Liver (tissue), 9 donors: ENCODE data around the gene GRK1. TPM values are rescaled to one million over a fixed set of nuclear protein-coding genes. Genes with fewer than 3 reads are reported as not detected.

Experiments used
- DNase-seq: peaks from one replicate; pipeline ENCODE4 v3.0.0-alpha.2; 2017; ENCODE audit warnings: low spot score
- H3K27ac ChIP-seq, 2 donors: one replicate each; pipeline ENCODE4 v1.7.0; 2013; ENCODE audit warnings: inconsistent platforms in 2 of 2, low read length in 2 of 2, control low read depth in 1 of 2, low read depth in 1 of 2, mild to moderate bottlenecking in 1 of 2
- H3K27me3 ChIP-seq, 4 donors: one replicate each; pipeline versions ENCODE4 v1.6.1 to v1.7.0; 2013; ENCODE audit warnings: low read length in 3 of 4, inconsistent platforms in 1 of 4, mild to moderate bottlenecking in 1 of 4, moderate library complexity in 1 of 4; ENCODE audit not compliant: control insufficient read depth in 4 of 4, insufficient read depth in 4 of 4
- H3K36me3 ChIP-seq, 4 donors: one replicate each; pipeline versions ENCODE4 v1.6.1 to v1.7.0; 2013; ENCODE audit warnings: low read length in 3 of 4, mild to moderate bottlenecking in 3 of 4, low read depth in 1 of 4, moderate library complexity in 1 of 4; ENCODE audit not compliant: control insufficient read depth in 4 of 4, insufficient read depth in 3 of 4
- H3K4me1 ChIP-seq, 4 donors: one replicate each; pipeline versions ENCODE4 v1.6.1 to v1.7.0; 2013; ENCODE audit warnings: low read length in 3 of 4, mild to moderate bottlenecking in 3 of 4, moderate library complexity in 1 of 4; ENCODE audit not compliant: control insufficient read depth in 4 of 4, insufficient read depth in 4 of 4
- H3K4me3 ChIP-seq, 3 donors: one replicate each; pipeline versions ENCODE4 v1.6.1 to v1.7.0; 2013; ENCODE audit warnings: low read length in 3 of 3, control low read depth in 1 of 3, low read depth in 1 of 3, mild to moderate bottlenecking in 1 of 3
- H3K9ac ChIP-seq, 2 donors: one replicate each; pipeline ENCODE4 v1.7.0; 2013; ENCODE audit warnings: low read length in 2 of 2, mild to moderate bottlenecking in 2 of 2, moderate library complexity in 2 of 2, control low read depth in 1 of 2, low read depth in 1 of 2
- H3K9me3 ChIP-seq, 4 donors: one replicate each; pipeline versions ENCODE4 v1.6.1 to v1.7.0; 2013; ENCODE audit warnings: low read length in 3 of 4; ENCODE audit not compliant: control insufficient read depth in 4 of 4
- EGR1 ChIP-seq, 2 donors: IDR thresholded peaks; 2 replicates each; pipeline ENCODE4 v1.6.1; 2016 to 2018; ENCODE audit warnings: antibody characterized with exemption in 2 of 2, low read depth in 2 of 2
- FOXA1 ChIP-seq: IDR thresholded peaks from 2 replicates; pipeline ENCODE4 v1.6.1; 2016; ENCODE audit warnings: antibody characterized with exemption
- FOXA2 ChIP-seq: IDR thresholded peaks from 2 replicates; pipeline ENCODE4 v1.6.1; 2016; ENCODE audit warnings: antibody characterized with exemption
- GABPA ChIP-seq, 2 donors: IDR thresholded peaks in 1 of 2; conservative IDR thresholded peaks in 1 of 2; 2 replicates each; pipeline ENCODE4 v1.6.1; 2016; ENCODE audit warnings: antibody characterized with exemption in 2 of 2, mild to moderate bottlenecking in 1 of 2, moderate library complexity in 1 of 2
- HNF4G ChIP-seq: IDR thresholded peaks from 2 replicates; pipeline ENCODE4 v1.6.1; 2016; ENCODE audit warnings: antibody characterized with exemption
- JUND ChIP-seq, 2 donors: IDR thresholded peaks; 2 replicates each; pipeline ENCODE4 v1.6.1; 2016; ENCODE audit warnings: antibody characterized with exemption in 2 of 2
- NR2F2 ChIP-seq: IDR thresholded peaks from 2 replicates; pipeline ENCODE4 v1.6.1; 2016; ENCODE audit warnings: antibody characterized with exemption
- RAD21 ChIP-seq, 2 donors: IDR thresholded peaks; 2 replicates each; pipeline ENCODE4 v1.6.1; 2016; ENCODE audit warnings: antibody characterized with exemption in 2 of 2, mild to moderate bottlenecking in 2 of 2
- RXRA ChIP-seq, 2 donors: IDR thresholded peaks; 2 replicates each; pipeline ENCODE4 v1.6.1; 2017 to 2018; ENCODE audit warnings: antibody characterized with exemption in 2 of 2, mild to moderate bottlenecking in 1 of 2
- SP1 ChIP-seq: IDR thresholded peaks from 2 replicates; pipeline ENCODE4 v1.6.1; 2018; ENCODE audit warnings: antibody characterized with exemption, mild to moderate bottlenecking
- YY1 ChIP-seq: IDR thresholded peaks from 2 replicates; pipeline ENCODE4 v1.6.1; 2016; ENCODE audit warnings: antibody characterized with exemption, mild to moderate bottlenecking
- WGBS: extraction: QIAGEN DNeasy Blood & Tissue Kit; methylation state at CpG from one replicate; pipeline ENCODE4 v1.1.7; 2013; 5-methylcytosine and 5-hydroxymethylcytosine counted together
- polyA plus RNA-seq, 2 donors: library from polyadenylated mRNA; stranded (reverse) in 1 of 2; unstranded in 1 of 2; fragments of 200-250 nt in 1 of 2; fragments of >200 nt in 1 of 2; fragmentation: Nextera tagmentation in 1 of 2; extraction: Ambion mirVana in 1 of 2; gene quantifications; one replicate each; pipeline versions ENCODE4 v1.2.1 to v1.2.3, GENCODE V29; 2013 to 2015
- total RNA-seq, 2 donors: library from RNA; depleted of rRNA; stranded (reverse); fragments of >200 nt; gene quantifications; one replicate each; pipeline ENCODE4 v1.2.3, GENCODE V29; 2014
- TF ChIP-seq, protein P1 (sequence below): IDR thresholded peaks from 2 replicates; pipeline ENCODE4 v1.6.1; 2016; ENCODE audit warnings: antibody characterized with exemption
- TF ChIP-seq, protein P2 (sequence below): IDR thresholded peaks from 2 replicates; pipeline ENCODE4 v1.6.1; 2016; ENCODE audit warnings: antibody characterized with exemption
- TF ChIP-seq, protein P3 (sequence below): IDR thresholded peaks from 2 replicates; pipeline ENCODE4 v1.6.1; 2016; ENCODE audit warnings: antibody characterized with exemption
- TF ChIP-seq, protein P4 (sequence below): fragments of 150-350 bp; IDR thresholded peaks from 2 replicates; pipeline ENCODE4 v1.5.1; 2017; ENCODE audit warnings: improper control_type of control experiment, low read depth, low read length; ENCODE audit not compliant: missing input control
- donor health status: healthy.
- donor health status: healthy.
- donor health status: healthy.
- donor health status: healthy.
- donor health status: healthy.

The GRK1 gene
- total and polyA plus RNA-seq, 4 donors: 0.05 TPM; not detected in 3

DNA sequence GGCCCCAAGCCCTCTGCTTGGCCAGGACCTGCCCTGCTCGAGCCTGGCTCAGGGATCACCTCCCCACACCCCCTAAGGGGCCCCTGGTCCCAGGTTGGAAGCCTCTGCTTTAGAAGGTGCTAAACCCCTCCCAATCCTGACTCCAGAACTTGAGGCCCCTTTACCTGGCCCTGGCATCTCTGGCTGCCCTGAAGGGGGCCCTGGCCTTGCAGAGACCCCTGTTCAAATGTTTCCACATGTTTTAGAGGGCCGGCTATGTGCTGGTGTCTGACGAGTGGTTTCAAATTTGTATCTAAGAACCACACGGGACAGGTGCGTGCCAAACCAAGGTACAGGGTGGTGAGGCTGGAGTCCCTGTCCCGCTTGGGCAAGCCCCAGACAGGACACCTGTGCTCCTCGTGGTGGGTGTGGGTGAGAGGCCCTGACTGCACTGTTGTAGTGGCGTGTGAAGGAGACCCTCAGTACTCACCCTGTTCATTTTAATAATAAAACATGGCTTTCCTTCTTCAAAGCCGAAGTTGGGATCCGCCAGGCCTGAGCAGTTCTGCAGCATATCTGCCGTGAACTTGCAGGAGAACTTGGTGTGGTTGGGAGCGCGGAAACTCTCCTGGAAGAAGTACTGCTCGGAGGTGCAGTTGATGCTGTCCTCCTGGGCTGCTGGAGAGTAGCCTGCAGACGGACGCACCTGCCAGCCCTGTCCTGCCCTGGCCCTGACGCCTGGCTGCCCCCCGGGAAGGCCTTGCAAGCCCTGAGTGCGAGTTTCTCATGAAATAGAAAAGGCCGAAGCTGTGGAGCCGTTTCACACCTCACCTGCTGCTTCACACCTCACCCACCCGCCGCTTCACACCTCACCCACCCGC, 14.4 kb upstream of the GRK1 start:
- Histone ChIP-seq H3K4me3 (no peak overlapping the region), H3K27ac (no peak overlapping the region), H3K4me1 (peaks cover 4 to 6% (median 6%) of the 10 kb centered on the region in 4 donors), H3K9me3 (no peaks in the 10 kb centered on the region), H3K27me3 (no peaks in the 10 kb centered on the region), H3K36me3 (no peaks in the 10 kb centered on the region), H3K9ac (no peak overlapping the region)
- 92% methylated on average over 24 of the region's 24 CpGs for WGBS
- DNase-seq: no peak
- TF ChIP-seq, protein P1, sequence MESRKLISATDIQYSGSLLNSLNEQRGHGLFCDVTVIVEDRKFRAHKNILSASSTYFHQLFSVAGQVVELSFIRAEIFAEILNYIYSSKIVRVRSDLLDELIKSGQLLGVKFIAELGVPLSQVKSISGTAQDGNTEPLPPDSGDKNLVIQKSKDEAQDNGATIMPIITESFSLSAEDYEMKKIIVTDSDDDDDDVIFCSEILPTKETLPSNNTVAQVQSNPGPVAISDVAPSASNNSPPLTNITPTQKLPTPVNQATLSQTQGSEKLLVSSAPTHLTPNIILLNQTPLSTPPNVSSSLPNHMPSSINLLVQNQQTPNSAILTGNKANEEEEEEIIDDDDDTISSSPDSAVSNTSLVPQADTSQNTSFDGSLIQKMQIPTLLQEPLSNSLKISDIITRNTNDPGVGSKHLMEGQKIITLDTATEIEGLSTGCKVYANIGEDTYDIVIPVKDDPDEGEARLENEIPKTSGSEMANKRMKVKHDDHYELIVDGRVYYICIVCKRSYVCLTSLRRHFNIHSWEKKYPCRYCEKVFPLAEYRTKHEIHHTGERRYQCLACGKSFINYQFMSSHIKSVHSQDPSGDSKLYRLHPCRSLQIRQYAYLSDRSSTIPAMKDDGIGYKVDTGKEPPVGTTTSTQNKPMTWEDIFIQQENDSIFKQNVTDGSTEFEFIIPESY: no peak
- TF ChIP-seq, protein P2, sequence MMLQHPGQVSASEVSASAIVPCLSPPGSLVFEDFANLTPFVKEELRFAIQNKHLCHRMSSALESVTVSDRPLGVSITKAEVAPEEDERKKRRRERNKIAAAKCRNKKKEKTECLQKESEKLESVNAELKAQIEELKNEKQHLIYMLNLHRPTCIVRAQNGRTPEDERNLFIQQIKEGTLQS: no peak
- TF ChIP-seq RAD21 (IDR thresholded peaks at IDR 0.05) (no peak), HNF4G (no peak), EGR1 (IDR thresholded peaks at IDR 0.05; ENCODE audit: low read depth in 2 of 2) (no peak), RXRA (IDR thresholded peaks at IDR 0.05) (no peak), YY1 (no peak), FOXA2 (no peak), NR2F2 (no peak), GABPA (IDR thresholded peaks at IDR 0.05 in 1 of 2, conservative IDR thresholded peaks at IDR 0.05 in 1 of 2) (no peak), FOXA1 (no peak)
- TF ChIP-seq, protein P3, sequence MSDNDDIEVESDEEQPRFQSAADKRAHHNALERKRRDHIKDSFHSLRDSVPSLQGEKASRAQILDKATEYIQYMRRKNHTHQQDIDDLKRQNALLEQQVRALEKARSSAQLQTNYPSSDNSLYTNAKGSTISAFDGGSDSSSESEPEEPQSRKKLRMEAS: no peak
- TF ChIP-seq, protein P4, sequence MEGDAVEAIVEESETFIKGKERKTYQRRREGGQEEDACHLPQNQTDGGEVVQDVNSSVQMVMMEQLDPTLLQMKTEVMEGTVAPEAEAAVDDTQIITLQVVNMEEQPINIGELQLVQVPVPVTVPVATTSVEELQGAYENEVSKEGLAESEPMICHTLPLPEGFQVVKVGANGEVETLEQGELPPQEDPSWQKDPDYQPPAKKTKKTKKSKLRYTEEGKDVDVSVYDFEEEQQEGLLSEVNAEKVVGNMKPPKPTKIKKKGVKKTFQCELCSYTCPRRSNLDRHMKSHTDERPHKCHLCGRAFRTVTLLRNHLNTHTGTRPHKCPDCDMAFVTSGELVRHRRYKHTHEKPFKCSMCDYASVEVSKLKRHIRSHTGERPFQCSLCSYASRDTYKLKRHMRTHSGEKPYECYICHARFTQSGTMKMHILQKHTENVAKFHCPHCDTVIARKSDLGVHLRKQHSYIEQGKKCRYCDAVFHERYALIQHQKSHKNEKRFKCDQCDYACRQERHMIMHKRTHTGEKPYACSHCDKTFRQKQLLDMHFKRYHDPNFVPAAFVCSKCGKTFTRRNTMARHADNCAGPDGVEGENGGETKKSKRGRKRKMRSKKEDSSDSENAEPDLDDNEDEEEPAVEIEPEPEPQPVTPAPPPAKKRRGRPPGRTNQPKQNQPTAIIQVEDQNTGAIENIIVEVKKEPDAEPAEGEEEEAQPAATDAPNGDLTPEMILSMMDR: no peak

DNA sequence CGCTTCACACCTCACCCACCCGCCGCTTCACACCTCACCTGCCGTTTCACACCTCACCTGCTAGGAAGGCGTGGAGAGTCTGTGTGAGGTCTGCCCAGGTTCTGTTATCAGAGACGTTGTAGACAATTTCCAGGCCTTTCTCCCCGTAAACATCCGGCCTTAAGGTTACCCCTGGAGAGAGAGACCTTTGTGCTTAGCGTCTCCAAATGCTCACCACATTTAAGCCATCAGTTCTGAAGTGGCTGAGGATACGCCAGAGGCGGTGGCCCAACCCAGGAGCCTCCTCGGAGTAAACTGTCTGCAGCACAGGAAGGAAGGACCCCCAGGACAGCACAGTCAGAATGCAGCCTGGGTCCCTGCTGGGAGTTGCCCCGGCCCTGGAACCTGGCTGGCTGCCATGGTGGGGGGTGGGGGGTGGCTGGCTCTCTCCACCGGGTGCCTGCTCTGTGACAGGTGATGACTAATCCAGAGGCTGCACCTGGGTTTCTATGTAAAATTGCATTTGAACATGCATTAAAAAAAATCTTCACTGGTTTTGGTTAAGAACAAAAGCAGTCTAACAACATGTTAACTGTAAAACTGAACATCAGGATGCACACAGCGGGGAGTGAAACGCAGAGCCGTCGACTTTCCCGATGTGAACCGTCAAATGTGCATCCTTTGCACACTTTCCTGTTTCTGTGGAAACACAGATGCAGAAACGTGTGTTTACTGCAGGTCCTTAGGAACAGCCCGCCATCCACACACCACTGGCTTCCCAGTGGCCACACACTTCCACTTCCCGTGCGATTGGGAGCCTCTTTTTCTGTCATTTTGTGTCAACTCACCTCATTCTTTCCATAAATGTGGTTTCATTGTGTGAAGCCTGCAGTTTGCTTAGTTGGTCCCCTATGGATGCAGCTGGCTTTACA, 13.5 kb upstream of the GRK1 start:
- H3K27me3 ChIP-seq: no peaks in the 10 kb centered on the region
- TF ChIP-seq JUND (IDR thresholded peaks at IDR 0.05): no peak
- TF ChIP-seq, protein P4: no peak
- TF ChIP-seq GABPA (IDR thresholded peaks at IDR 0.05 in 1 of 2, conservative IDR thresholded peaks at IDR 0.05 in 1 of 2): no peak
- TF ChIP-seq, protein P1: no peak
- TF ChIP-seq, protein P3: no peak
- TF ChIP-seq SP1: no peak
- no peak for DNase-seq
- H3K27ac ChIP-seq: no peak overlapping the region
- H3K9me3 ChIP-seq: no peaks in the 10 kb centered on the region
- H3K4me3 ChIP-seq: no peak overlapping the region
- H3K9ac ChIP-seq: no peak overlapping the region
- WGBS: 70% methylated on average over 24 of the region's 24 CpGs
- H3K36me3 ChIP-seq: no peaks in the 10 kb centered on the region
- H3K4me1 ChIP-seq: no peaks in the 10 kb centered on the region
